H1 (cell line): ENCODE results near the gene SPOCD1. TPM values are rescaled to one million over a fixed set of nuclear protein-coding genes. Genes with fewer than 3 reads are reported as not detected.

Experiments
- ASH2L ChIP-seq: fragments of 200-600, 300-600 bp; sonication (generic); IDR thresholded peaks from one replicate; pipeline ENCODE4 v1.7.1; 2017; ENCODE audit warnings: low read length
- BACH1 ChIP-seq: IDR thresholded peaks from 2 replicates; pipeline ENCODE4 v1.6.1; 2012; ENCODE audit warnings: low read length, improper control_type of control experiment
- BRCA1 ChIP-seq: IDR thresholded peaks from 2 replicates; pipeline ENCODE4 v1.6.1; 2012; ENCODE audit warnings: low read depth, low read length, improper control_type of control experiment
- CBX5 ChIP-seq: fragments of 300-800, 300-1000 bp; sonication (generic); IDR thresholded peaks from 2 replicates; pipeline ENCODE4 v1.7.1; 2016; ENCODE audit warnings: antibody characterized with exemption, low read length, low read depth
- CREB1 ChIP-seq: IDR thresholded peaks from 2 replicates; pipeline ENCODE4 v1.6.1; 2012; ENCODE audit warnings: inconsistent platforms
- EGR1 ChIP-seq: IDR thresholded peaks from 2 replicates; pipeline ENCODE4 v1.6.1; 2011; ENCODE audit warnings: low read depth, low read length, borderline replicate concordance
- EP300 ChIP-seq, 2 experiments: IDR thresholded peaks; 1 replicate in 1 of 2; 2 replicates in 1 of 2; pipeline ENCODE4 v1.6.1; 2011 to 2012; ENCODE audit warnings: low read depth in 2 of 2, low read length in 2 of 2, mild to moderate bottlenecking in 2 of 2, borderline replicate concordance in 1 of 2, inconsistent platforms in 1 of 2, moderate library complexity in 1 of 2
- FOSL1 ChIP-seq: IDR thresholded peaks from 2 replicates; pipeline ENCODE4 v1.6.1; 2011; ENCODE audit warnings: mild to moderate bottlenecking, low read depth, low read length, moderate library complexity; ENCODE audit not compliant: insufficient read depth
- JUND ChIP-seq: IDR thresholded peaks from 2 replicates; pipeline ENCODE4 v1.6.1; 2011; ENCODE audit warnings: mild to moderate bottlenecking, improper control_type of control experiment, low read length
- RAD21 ChIP-seq, 2 experiments: IDR thresholded peaks in 1 of 2; conservative IDR thresholded peaks in 1 of 2; 2 replicates each; pipeline ENCODE4 v1.6.1; 2011; ENCODE audit warnings: low read depth in 2 of 2, low read length in 2 of 2, improper control_type of control experiment in 1 of 2, inconsistent platforms in 1 of 2, mild to moderate bottlenecking in 1 of 2, moderate library complexity in 1 of 2
- RFX5 ChIP-seq: IDR thresholded peaks from 2 replicates; pipeline ENCODE4 v1.6.1; 2011; ENCODE audit warnings: low read depth, low read length, improper control_type of control experiment, borderline replicate concordance
- RNF2 ChIP-seq: fragments of 200-900, 300-1000 bp; sonication (generic); IDR thresholded peaks from 2 replicates; pipeline ENCODE4 v1.7.1; 2016; ENCODE audit warnings: borderline replicate concordance, low read depth, mild to moderate bottlenecking, antibody characterized with exemption, low read length; ENCODE audit not compliant: poor library complexity, severe bottlenecking; ENCODE audit errors: missing control alignments
- SAP30 ChIP-seq: fragments of 300-600 bp; sonication (generic); IDR thresholded peaks from 2 replicates; pipeline ENCODE4 v1.7.1; 2012; ENCODE audit warnings: low read length, moderate library complexity, mild to moderate bottlenecking, inconsistent platforms; ENCODE audit not compliant: insufficient read depth, insufficient replicate concordance
- SP4 ChIP-seq: IDR thresholded peaks from 2 replicates; pipeline ENCODE4 v1.6.1; 2012; ENCODE audit warnings: low read length, inconsistent platforms
- SUZ12 ChIP-seq: fragments of 200-600 bp; sonication (generic); IDR thresholded peaks from 2 replicates; pipeline ENCODE4 v1.6.1; 2012; ENCODE audit warnings: mild to moderate bottlenecking, inconsistent platforms, low read length, moderate library complexity, mixed read lengths
- TAF1 ChIP-seq: IDR thresholded peaks from 2 replicates; pipeline ENCODE4 v1.6.1; 2011; ENCODE audit warnings: mild to moderate bottlenecking, low read depth, low read length
- ZNF274 ChIP-seq: IDR thresholded peaks from 2 replicates; pipeline ENCODE4 v1.7.0; 2012; ENCODE audit warnings: low read length, borderline replicate concordance; ENCODE audit errors: extremely low read depth
- polyA plus RNA-seq, 7 experiments: library from polyadenylated mRNA; depleted of rRNA in 3 of 7; stranded (reverse) in 5 of 7; unstranded in 2 of 7; fragments of >200 nt in 5 of 7; fragments of 200-250 nt in 2 of 7; gene quantifications; 1 replicate in 5 of 7; 2 replicates in 1 of 7; 4 replicates in 1 of 7; pipeline versions ENCODE4 v1.2.1 to v1.2.3, GENCODE V29; 2011 to 2013; ENCODE audit warnings: missing spikeins in 2 of 7, mixed read lengths in 2 of 7
- total RNA-seq: library from RNA; stranded (reverse); fragmentation: NEBNext Ultra II Directional; extraction: Animal tissue kit (Norgen Biotek cat#: 25700); gene quantifications from 2 replicates; pipeline ENCODE4 v1.2.1, GENCODE V29; 2021

SPOCD1 gene
- total and polyA plus RNA-seq, 2 of the 8 experiments (the other 6 are each of a cell fraction or from before 2014, with no cell fraction given), result 1.8 to 2.9 TPM

GRCh38 chr1:31760471-31761470, 55.1 kb downstream of the SPOCD1 start (continued):
- TF ChIP-seq BACH1 (no peak), SUZ12 (no peak), EGR1 (no peak; the same call in 1 of the 2 replicates), JUND (peak; percentile 76), BRCA1 (no peak), RNF2 (no peak), FOSL1 (no peak), EP300 (IDR thresholded peaks at IDR 0.05; ENCODE audit: borderline replicate concordance in 1 of 2, low read depth in 2 of 2, low read length in 2 of 2) (no peak), RFX5 (no peak), SAP30 (peak; percentile 72), CREB1 (0 out of 2 replicates have a peak, but pooled peaks have one; percentile 7), RAD21 (IDR thresholded peaks at IDR 0.05 in 1 of 2, conservative IDR thresholded peaks at IDR 0.05 in 1 of 2; ENCODE audit: low read depth in 2 of 2, low read length in 2 of 2) (peak in 1 of 2 experiments; percentile 34; a peak in 1 of 4 replicates), CBX5 (no peak), ASH2L (peak; percentile 61), TAF1 (no peak), SP4 (no peak), ZNF274 (no peak)
